ENCODE measurements around the gene HTR3D. TPM values are rescaled to one million over a fixed set of nuclear protein-coding genes. Genes with fewer than 3 reads are reported as not detected.
A peak's percentile ranks its signal among the peaks of the same experiment; 100 is the strongest.

The HTR3D gene
- total and polyA plus RNA-seq, 2 of the 13 experiments (the other 11 are each of a cell fraction or from before 2014, with no cell fraction given): not detected

GRCh38 chr3:183988216-183988790 lies 43.2 kb upstream of the HTR3D start (continued):
- no peak for TF ChIP-seq MAFK (conservative IDR thresholded peaks at IDR 0.05 in 1 of 2, IDR thresholded peaks at IDR 0.05 in 1 of 2; ENCODE audit: low read length in 2 of 2)
- TF ChIP-seq KAT7 (CRISPR knock-in tag; IDR thresholded peaks at IDR 0.05; ENCODE audit: borderline replicate concordance): no peak
- peak; percentile 74; the same call in 1 of the 2 replicates for TF ChIP-seq ZNF430 (CRISPR knock-in tag; IDR thresholded peaks at IDR 0.05)
- TF ChIP-seq ZBTB33 (CRISPR knock-in tag; IDR thresholded peaks at IDR 0.05): no peak
- TF ChIP-seq ZNF567 (CRISPR knock-in tag; IDR thresholded peaks at IDR 0.05; ENCODE audit: borderline replicate concordance): no peak
- peak; percentile 53; the same call in 1 of the 2 replicates for TF ChIP-seq ZNF770 (CRISPR knock-in tag; IDR thresholded peaks at IDR 0.05)
- no peak for TF ChIP-seq ZNF703 (CRISPR knock-in tag; IDR thresholded peaks at IDR 0.05; ENCODE audit: borderline replicate concordance)
- no peak for TF ChIP-seq ZNF878 (CRISPR knock-in tag; IDR thresholded peaks at IDR 0.05)
- TF ChIP-seq NFIC (IDR thresholded peaks at IDR 0.05; ENCODE audit: low read length): no peak
- no peak for TF ChIP-seq ZNF33A (CRISPR knock-in tag; IDR thresholded peaks at IDR 0.05; ENCODE audit: borderline replicate concordance)
- no peak for TF ChIP-seq TBL1XR1 (IDR thresholded peaks at IDR 0.05; ENCODE audit: borderline replicate concordance, low read length, partially characterized antibody)
- TF ChIP-seq RFX1 (IDR thresholded peaks at IDR 0.05): no peak
- TF ChIP-seq ZBTB1 (CRISPR knock-in tag; IDR thresholded peaks at IDR 0.05; ENCODE audit: borderline replicate concordance): no peak
- TF ChIP-seq, protein P1, sequence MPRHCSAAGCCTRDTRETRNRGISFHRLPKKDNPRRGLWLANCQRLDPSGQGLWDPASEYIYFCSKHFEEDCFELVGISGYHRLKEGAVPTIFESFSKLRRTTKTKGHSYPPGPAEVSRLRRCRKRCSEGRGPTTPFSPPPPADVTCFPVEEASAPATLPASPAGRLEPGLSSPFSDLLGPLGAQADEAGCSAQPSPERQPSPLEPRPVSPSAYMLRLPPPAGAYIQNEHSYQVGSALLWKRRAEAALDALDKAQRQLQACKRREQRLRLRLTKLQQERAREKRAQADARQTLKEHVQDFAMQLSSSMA (CRISPR knock-in tag; IDR thresholded peaks at IDR 0.05): no peak
- TF ChIP-seq ZNF20 (CRISPR knock-in tag; IDR thresholded peaks at IDR 0.05): no peak
- peak; percentile 59 for TF ChIP-seq ISL2 (CRISPR knock-in tag; IDR thresholded peaks at IDR 0.05)
- TF ChIP-seq ZNF326 (CRISPR knock-in tag; IDR thresholded peaks at IDR 0.05; ENCODE audit: borderline replicate concordance): no peak
- no peak for TF ChIP-seq HIC2 (CRISPR knock-in tag; IDR thresholded peaks at IDR 0.05; ENCODE audit: low read depth)
- no peak for TF ChIP-seq IKZF1 (IDR thresholded peaks at IDR 0.05)
- TF ChIP-seq E2F2 (CRISPR knock-in tag; IDR thresholded peaks at IDR 0.05; ENCODE audit: borderline replicate concordance): no peak
- no peak for TF ChIP-seq FOXM1 (CRISPR knock-in tag; IDR thresholded peaks at IDR 0.05)
- TF ChIP-seq SYNCRIP (IDR thresholded peaks at IDR 0.05; ENCODE audit: insufficient read depth, low read depth, low read length): no peak

Data from HepG2 (cell line).